Right ventricle myocardium inferior (tissue), 1 donor: ENCODE results near the gene FILIP1L. TPM values are rescaled to one million over a fixed set of nuclear protein-coding genes. Genes with fewer than 3 reads are reported as not detected.

Experiments
- ATAC-seq: fragments of 200-7000 bp; cut with Tn5 transposase; one replicate; pipeline ENCODE4 v1.9.1; 2020; ENCODE audit warnings: mild to moderate bottlenecking, moderate library complexity
- DNase-seq: peaks from one replicate; pipeline ENCODE4 v3.0.0; 2021; ENCODE audit errors: missing footprints
- intact Hi-C: fragments of 100-400 bp; cut with DNase I; formaldehyde crosslinking; loops from one replicate; pipeline ENCODE4 v1.11.0; 2022
- total RNA-seq: library from RNA; stranded (reverse); fragmentation: NEBNext Ultra II Directional; extraction: Animal tissue kit (Norgen Biotek cat#: 25700); gene quantifications from one replicate; pipeline ENCODE4 v1.2.1, GENCODE V29; 2021
- donor health status: DM: no; HTN: yes; CAD: no; lungs with severe emphysema.

Gene FILIP1L
- total RNA-seq, 1 donor from 2014 or later, result 41.3 TPM

DNA sequence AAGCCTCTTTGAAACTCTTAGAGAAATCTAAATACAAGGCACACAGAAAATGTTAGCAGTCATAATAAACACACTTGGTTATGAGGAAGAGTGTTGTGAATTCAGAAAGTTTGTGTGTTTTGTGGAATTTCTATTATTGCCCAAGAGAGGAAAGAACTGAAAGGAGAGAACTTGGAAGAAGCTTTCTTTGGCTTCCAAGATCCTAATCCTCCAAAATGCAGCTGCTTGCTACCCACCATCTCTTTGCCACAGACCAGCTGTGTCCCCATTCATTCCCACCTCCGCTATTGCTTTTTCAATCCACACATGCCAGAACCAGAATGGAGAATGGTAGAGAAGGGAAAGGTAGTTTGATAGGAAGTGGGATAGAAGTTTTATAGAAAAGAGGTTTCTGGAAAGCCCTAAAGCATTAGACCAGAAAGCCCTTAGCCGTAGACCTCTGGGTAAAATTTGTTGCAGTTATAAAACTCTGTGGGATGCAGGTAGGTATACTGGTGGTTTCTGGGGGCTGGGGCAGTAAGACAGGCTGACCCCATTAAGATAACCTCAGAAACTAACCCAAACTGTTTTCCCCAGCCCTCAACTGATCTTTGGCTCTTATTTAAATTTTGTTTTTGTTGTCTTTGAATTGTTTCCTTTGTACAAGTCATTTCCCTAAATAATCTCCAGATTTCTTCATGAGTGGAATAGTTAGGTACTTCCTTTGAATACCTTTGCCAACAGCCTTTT lies 108.5 kb downstream of the FILIP1L start:
- DNase-seq, result no peak
- ATAC-seq, result no peak
- intact Hi-C loops, result loop anchor here (2.0 to 5.0 kb wide), 4 partner anchors 36 to 164 kb away; no protein-coding TSS in a partner anchor

DNA sequence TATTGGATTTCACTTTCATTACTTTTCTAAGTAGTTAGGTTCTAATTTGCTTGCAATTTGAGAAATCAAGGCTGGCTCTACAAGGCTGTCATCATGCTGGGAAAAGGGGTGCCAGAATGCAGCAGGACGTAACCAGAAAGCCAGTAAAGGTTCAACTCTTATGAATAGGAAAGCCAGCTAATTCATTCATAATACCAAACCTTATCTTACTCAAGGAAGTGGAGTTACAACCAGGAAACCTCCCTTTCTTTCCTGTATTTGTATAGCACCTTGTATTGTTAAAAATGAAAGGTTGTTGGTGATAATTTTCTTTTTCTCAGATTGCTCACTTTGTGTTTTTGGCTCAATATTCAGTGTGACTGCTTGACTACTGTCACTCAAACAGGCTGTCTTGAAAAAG lies 109.4 kb downstream of the FILIP1L start:
- no peak for DNase-seq
- no peak for ATAC-seq
- intact Hi-C loops, result loop anchor here (5.0 kb wide), 3 partner anchors 37 to 163 kb away; no protein-coding TSS in a partner anchor

DNA sequence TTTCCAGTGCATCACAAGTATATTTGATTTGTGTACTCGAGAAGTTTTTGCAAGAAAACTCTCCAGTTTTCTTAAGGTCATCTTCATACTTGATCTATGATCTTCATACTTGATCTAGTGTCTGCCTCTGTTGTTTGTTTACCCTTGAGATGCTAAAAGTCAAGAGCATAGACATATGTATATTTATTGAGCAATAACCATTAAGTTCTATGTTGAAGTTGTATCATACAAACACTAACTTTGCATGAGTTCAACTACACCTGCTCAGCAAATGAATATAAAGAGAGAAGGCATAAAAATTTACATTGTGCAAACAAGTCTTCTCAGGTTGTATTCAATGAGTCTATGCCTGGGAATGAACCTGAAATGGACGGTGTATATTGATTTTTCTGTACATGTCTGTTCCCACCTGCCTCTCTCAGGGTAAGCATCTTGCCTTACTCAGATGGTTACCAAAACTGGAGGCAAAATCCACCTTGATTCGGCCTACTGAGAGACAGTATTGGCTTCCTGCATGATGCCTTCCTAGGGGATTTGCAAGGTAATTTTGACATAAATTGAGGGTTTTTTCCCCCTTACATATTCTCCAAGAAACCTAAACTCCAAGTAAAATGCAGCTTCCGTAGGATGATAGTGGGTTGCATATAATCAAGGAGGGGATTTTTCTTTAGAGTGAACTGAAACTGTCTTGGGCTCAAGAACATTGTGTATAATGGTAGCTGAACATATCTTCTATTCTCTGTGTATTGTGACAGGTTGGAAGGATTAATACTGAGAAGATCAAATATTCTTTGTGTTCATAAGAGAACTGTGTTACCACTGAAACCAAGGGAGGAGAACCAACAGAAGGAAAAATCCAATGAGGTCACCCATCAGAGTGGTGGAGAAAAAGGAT lies 110.4 kb downstream of the FILIP1L start:
- intact Hi-C loops, result no loop called here
- DNase-seq (no peak), ATAC-seq (no peak)

DNA sequence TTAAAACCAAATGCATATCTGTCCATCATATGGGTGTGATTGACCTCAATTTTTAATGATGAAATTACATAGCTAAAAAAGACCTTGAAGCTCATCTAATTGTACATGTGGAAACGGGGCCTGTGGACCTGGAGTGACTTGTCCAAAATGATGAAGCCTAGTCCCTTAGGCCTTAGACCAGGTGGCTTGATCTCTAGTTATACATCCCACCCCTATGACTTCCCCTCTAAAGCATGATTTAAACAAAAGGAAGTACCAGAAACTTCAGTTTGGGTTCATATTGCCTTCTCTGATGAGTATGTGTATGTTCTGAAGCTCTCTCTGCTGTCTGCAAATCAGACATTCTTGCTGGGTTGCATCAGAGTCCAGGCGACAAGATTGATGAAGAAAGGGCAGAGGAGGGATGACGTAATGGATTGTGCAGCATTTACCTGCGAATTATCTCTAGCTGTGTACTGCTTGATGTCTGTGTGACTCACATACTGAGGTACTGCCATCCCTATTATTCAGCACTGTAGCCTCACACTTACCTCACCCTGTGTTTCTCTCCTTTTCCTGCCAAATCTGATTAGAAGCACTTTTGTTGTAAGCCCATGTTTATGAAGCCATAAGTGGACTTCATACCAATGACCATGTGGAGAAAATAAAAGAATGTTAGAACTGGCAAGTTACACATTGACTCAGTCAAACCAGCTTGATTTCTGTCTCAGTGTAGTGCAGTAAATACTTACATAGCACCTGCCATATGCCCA lies 111.5 kb downstream of the FILIP1L start:
- intact Hi-C loops, result no loop called here
- ATAC-seq (no peak), DNase-seq (no peak)

DNA sequence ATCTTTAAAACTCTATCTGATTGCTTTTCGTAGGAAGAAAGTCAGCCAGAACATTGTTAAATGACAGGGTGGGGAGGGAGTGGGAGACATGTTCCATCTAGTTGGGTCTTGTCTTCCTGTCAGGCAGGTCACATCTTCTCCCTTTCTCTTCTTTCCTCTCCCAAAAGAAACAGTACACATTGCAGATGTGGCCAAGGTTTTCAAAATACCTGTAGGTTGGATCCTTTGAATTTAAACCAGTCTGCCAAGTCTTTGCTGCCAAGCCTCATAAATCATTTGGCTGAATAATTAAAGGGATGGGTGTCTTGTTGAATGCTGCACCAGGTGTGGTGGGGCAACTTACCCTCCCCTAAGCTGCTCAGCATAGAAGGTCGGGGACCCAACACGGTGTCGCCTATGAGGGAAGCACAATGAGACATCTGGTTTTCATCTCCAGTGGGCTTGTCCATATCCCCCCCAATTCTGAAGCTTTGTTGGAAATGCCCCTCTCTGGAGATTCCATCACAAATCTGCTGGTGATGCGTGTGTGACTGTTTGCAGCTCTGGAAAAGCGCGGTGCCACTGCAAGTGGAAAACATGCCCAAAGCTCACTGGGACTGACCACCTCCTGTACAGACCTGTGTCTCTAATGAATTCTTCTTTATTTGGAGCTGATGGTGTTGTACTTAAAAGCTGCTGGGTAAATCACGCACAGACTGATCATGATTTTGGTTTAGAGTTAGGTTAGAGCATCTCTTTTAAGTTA lies 112.6 kb downstream of the FILIP1L start:
- DNase-seq (peak; percentile 60), ATAC-seq (no peak)
- intact Hi-C loops, result no loop called here

DNA sequence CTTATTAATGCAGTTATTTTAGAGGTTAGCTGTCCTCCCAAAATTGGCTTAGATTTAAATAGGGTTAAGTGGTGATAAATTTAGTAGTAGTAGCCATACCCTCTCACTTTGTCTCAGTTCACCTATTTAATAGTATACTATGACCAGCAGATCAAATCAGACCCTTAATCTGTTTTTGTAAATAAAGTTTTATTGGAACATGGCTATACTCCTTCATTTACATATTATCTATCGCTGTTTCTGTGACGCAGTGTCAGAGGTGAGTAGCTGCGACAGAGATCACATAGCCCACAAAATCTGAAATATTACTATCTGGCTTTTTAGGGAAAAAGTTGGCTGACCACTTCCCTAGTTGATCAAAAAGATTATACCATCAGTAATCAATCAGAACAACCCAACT lies 113.2 kb downstream of the FILIP1L start:
- intact Hi-C loops, result no loop called here
- no peak for DNase-seq
- ATAC-seq, result no peak

DNA sequence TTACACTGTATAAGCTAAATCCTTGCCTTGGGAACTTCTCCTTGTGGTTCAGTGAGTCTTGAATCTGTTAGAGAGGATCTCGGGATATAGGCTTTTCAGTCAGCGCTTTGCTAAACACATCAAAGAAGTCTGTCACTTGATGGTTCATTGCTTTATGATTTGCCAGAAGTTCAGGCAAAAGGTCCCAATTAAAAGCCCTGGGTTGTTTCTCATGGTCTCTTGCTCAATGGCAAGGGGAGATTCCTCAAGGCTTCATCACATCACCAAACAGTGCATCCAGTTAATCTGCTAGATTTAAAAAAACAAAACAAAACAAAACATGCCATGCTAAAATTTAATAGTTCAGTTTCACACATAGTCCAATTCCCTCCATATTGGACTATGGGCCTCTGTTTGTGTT lies 114.8 kb downstream of the FILIP1L start:
- DNase-seq (no peak), ATAC-seq (no peak)
- intact Hi-C loops, result no loop called here

DNA sequence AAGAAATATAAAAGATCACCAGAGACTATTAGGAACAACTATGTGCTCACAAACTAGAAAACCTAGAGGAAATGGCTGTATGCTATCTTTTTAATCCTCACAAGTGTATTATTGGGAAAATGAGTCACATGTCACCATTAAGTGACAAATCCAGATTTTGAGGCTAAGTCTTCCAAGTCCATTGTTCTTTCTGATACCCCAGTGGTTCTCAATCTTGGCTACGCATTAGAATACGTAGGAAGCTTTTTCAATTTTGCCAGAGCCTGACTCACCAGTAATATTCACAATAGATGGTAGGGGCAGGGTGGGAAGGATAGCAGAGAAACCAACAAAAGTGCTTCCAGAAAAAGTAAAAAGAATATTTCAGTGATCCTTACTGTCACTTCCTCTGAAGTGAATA lies 117.0 kb downstream of the FILIP1L start:
- intact Hi-C loops, result no loop called here
- ATAC-seq, result no peak
- no peak for DNase-seq

DNA sequence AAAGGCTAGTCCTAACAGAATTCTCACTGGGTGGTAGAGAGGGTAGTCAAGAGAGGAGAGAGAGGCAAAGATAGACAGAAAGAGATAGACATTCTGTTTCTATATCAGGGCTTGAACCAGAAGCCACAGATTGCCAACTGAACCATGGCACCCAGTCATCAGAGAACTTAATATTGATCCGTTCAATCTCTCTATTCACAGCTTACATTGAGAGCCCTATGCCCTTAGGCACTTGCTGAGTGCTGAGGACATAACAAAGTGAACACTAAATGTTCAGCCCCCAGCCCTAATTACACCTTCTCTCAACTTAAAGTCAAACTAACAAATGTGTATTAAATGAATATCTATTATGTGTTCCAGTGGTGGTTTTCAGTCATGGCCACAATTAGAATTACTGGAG lies 124.1 kb downstream of the FILIP1L start:
- no peak for ATAC-seq
- DNase-seq, result no peak
- intact Hi-C loops, result no loop called here

DNA sequence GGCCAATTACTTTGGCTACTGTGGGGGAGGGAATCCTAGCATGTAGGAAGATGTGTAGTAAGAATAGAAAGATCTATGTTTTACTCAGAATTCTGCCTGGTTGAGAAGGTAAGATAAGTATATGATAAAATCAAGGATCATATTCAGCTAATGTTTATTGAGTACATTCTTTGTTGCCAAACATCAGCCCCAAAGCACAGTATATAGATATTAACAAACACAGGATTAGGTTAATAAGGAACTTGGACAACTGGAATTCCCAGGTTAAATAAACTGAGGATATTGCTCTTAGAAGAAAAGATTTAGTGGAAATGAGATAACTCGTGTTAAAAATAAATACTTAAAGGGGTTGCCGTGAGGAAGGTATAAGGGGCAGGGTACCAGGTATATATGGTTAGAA lies 129.6 kb downstream of the FILIP1L start:
- ATAC-seq (no peak), DNase-seq (no peak)
- intact Hi-C loops, result no loop called here

DNA sequence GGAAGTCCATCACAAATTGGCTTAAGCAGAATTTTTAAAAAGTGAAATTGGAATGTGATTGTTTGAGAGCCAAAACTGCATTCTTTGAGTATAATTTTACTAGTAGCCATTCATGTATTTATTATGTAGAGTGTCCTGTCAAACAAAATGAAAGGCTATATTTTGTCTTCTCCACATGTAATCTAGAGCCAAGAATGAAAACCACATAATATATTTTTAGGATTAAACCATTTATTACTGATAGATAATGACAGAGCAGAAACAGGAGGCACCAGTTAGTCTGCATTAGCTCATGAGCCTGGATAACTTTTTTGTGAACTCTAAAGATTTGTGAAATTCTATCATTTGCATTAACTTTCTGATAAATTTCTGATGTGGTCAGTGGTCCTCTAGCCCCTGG lies 130.2 kb downstream of the FILIP1L start:
- no peak for ATAC-seq
- intact Hi-C loops, result no loop called here

DNA sequence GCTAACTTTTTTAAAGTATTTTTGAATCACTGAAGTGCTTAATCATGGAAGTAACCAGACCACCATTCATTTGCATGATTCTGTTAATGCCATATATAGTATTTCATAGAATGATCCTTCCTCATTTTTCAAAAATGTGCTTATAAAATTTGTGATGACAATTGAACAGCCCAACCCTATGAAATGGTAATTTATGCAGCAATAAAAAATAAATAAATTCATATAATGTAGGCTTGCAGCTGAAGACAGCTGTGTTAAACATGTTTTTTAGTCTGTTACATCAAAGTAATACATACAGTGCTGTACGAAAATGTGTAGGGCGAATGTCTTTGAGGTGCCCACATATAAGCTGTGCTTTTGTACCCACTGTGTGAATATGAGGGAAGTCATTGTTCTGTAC lies 131.7 kb downstream of the FILIP1L start:
- DNase-seq, result no peak
- intact Hi-C loops, result no loop called here
- ATAC-seq, result no peak

More for the DNA sequence above, 130.2 kb downstream of the FILIP1L start:
- DNase-seq, result no peak

DNA sequence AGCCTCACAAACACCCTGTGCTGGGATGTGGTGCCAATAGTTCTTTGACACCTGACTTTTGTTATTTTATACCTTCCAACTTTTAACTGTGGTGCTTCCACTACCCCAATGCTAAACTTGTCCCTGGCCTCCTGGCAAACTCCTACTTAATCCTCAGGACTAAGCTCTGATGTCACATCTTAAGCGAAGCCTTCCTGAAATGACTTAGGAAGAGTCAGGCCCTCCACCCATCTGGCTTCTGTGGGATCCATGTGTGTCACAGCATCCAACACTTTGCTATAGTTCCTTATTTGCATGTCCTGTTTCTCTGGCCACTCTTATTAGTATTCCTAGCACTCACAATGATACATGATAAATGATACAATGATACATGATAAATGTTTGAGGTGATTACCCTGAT lies 133.2 kb downstream of the FILIP1L start:
- DNase-seq (no peak), ATAC-seq (peak; percentile 27)

DNA sequence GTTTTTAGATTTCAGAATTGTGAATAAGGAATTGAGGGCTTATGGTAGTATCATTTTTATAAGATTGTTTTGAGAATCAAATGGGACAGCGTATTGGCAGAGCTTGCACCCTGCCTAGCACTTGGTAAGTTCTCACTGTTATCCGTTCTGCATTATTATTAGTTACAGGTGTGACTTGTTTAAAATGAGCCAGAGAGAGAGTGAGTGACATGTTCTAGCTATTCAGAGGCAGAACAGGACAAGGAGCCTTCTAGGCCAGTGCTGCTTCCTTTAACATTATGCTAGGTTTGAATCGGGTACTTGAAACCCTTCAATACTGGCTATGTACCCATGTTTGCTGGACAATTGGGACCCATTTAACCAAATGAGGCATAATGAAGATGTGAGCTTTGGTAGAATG lies 133.7 kb downstream of the FILIP1L start:
- ATAC-seq (peak; percentile 77), DNase-seq (no peak)
- intact Hi-C loops, result no loop called here

More for the DNA sequence above, 133.2 kb downstream of the FILIP1L start:
- intact Hi-C loops, result no loop called here

DNA sequence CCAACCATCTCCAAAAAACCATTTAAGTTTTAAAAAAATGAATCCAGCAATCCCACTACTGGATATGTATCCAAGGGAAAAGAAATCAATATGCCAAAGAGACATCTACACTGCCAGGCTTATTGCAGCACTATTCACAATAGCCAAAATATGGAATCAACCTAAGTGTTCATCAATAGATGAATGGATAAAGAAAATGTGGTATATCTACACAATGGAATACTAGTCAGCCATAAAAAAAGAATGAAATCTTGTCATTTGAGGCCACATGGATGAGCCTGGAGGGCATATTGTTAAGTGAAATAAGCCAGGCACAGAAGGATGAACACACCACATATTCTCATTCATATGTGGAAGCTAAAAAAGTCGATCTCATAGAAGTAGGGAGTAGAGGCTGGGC lies 136.1 kb downstream of the FILIP1L start:
- intact Hi-C loops, result no loop called here
- no peak for ATAC-seq
- DNase-seq, result no peak

DNA sequence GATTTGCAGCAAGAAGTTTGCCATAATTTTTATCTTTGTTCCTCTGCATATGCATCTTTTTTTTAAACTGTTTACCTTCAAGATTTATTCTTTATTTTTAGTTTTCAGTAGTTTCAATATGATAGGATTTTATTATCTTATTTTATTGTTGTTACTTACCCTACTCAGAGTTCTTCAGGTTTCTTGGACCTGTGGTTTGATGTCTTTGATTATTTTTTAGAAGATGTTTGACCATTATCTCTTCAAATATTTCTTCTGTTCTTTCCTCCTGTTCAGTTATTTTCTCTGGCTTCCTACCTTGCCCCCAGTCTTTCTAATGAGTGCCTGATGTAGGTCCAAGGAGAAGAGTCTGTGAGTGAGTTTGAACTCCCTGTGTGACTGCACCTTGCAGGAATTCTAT lies 137.7 kb downstream of the FILIP1L start:
- ATAC-seq (no peak), DNase-seq (no peak)
- intact Hi-C loops, result no loop called here

DNA sequence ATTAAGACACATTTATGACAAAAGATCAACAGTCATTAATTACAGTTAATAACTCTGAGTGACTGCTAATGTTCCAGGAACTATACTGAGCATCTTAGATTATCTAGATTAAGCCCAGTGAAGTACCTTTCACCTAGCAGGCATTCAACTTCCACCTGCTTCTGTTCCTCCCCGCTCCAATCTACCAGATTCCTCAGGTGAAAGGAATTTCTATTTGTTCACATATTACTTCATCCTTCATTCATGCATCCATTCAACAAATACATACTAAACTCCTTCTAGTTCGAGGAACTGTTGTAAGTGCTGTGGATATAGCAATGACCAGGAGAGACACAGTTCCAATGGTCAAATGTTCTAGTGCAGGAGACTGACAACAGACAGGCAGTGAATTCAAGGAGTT lies 139.3 kb downstream of the FILIP1L start:
- ATAC-seq (no peak), DNase-seq (no peak)
- intact Hi-C loops, result no loop called here

DNA sequence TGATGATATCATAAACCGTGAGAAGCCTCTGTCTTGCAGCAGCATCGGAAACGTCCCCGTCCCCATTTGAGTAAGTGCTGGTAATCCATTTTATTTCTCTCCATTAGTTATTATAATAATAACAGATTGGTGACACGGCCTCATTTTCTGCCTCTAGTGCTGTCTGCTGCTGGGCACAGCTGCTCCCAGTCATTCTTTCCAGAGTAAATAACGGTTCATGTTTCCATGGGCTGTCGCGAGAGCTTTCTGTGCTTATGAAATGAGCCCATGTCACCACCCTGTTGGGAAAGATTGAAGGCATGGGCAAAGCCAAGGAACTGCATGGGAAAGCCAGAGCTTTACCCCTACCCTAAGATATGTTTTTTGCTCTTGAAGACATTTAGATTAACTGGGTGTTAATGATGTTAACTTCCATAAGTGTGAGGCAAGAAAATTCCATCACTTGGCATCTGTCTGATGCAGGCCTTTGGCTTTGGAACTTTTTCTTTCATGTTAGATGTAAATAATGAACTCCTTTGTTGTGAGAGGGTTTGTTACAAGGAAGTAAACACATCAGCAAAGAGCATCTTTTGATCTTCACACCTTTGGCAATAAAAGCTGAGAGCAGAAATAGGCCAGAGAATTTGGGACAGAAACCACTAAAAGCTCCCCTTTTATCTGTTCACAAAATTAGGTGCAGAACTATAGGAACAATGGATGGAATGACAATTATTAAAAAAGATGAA lies 141.8 kb downstream of the FILIP1L start:
- intact Hi-C loops, result no loop called here
- ATAC-seq, result no peak
- DNase-seq, result no peak
